ENCODE data around the gene S1PR4.

The S1PR4 gene, protein sequence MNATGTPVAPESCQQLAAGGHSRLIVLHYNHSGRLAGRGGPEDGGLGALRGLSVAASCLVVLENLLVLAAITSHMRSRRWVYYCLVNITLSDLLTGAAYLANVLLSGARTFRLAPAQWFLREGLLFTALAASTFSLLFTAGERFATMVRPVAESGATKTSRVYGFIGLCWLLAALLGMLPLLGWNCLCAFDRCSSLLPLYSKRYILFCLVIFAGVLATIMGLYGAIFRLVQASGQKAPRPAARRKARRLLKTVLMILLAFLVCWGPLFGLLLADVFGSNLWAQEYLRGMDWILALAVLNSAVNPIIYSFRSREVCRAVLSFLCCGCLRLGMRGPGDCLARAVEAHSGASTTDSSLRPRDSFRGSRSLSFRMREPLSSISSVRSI

DNA sequence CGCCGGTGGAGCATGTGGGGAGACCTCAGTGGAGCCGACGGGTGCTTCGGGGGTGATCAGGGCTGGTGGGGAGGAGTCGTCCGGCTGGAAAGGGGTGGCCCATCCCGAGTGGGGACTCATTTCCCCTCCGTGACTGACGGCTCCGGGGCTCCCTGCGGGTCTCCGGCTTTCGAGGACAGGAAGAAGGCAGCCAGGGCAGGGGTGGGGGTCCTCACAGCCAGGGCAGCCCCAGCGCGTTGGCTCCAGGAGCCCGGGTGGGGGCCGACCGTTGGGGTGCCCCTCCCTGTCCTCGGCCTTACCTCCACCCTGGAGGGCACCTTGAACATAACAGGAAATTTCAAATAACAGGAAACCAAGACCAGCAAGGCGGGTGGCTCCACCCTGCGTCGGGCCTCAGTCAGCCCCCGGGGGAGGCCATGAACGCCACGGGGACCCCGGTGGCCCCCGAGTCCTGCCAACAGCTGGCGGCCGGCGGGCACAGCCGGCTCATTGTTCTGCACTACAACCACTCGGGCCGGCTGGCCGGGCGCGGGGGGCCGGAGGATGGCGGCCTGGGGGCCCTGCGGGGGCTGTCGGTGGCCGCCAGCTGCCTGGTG, at the start of gene S1PR4:
Gene S1PR4, plus strand, starts transcription at position 393 of the 596 bp plus-strand sequence. Its CDS starts 24 bp downstream, at position 417.
- DNase-seq: peak; percentile 60

DNA sequence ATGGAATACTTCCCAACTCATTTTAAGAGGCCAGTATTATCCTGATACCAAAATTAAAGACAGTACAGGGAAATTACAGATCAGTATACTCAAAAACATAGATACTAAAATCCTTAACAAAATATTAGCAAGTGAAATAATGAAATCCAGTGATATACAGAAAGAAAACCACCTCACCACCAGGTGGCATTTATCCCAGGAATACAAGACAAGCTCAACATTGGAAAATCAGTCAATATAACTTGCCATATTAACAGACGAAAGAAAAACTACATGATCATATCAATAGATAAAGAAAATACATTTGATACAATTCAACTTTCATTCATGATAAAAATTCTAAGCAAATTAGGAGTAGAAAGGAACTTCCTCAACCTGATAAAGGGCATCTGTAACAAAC, 49.5 kb upstream of the S1PR4 start:
- no peak for DNase-seq

DNA sequence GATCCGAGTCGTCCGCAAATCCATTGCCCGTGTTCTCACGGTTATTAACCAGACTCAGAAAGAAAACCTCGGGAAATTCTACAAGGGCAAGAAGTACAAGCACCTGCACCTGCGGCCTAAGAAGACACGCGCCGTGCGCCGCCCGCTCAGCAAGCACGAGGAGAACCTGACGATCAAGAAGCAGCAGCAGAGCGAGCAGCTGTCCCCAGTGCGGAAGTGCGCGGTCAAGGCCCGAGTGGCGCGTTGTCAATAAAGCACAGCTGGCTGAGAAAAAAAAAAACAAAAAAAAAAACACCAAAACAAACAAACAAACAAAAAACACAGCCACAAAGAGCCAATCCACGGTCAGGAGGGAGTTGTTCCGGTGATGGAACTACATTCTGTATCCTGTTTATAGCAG, 47.4 kb upstream of the S1PR4 start:
- no peak for DNase-seq

DNA sequence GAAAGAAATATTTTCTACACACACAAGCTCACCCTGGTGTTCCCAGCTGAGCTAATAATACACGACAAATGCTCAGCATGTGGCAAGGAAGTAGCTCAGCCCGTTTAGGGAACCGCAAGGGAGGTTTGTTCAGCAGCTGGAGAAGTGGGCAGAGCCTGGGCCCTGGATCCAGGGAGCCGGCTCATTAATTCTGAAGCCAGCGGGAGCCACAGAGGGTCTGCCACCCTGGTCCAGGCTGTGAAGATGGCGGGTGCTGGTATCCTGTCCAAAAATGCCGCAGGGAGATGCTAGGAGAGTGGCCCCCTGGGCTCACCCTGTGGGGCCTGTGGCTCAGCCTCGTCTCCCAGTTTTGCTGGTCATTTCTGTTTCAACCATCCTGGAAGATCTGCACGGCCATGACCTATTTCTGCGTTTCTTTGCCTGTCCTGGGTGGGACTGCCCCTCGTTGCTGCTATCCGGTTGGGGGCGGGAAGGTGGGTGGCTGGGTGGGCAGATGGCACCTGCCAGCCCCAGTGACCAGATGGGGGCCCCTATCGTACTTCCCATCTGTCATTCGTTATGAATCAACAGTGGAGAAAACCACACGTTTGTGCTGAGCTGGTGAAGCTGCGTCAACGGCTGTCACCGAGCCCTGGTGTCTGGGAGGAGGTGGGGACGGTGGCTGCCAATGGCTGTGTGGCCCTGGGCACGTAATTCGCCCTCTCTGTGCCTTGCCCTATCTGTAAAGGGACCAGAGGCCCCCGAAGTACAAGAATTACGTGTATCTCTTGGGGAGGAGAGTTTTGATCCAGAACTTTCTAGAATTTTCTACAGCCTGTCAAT, 45.4 kb upstream of the S1PR4 start:
- DNase-seq: peak; percentile 16

- no peak for DNase-seq
These were observed 44.8 kb upstream of the S1PR4 start for GRCh38 chr19:3133793-3134116.

- DNase-seq: no peak
These were observed 42.4 kb upstream of the S1PR4 start, which contains the start of gene GNA15 for GRCh38 chr19:3135961-3136683. Gene GNA15 (plus strand): TSS chr19:3136033. CDS start chr19:3136451, 418 bp downstream.

DNA sequence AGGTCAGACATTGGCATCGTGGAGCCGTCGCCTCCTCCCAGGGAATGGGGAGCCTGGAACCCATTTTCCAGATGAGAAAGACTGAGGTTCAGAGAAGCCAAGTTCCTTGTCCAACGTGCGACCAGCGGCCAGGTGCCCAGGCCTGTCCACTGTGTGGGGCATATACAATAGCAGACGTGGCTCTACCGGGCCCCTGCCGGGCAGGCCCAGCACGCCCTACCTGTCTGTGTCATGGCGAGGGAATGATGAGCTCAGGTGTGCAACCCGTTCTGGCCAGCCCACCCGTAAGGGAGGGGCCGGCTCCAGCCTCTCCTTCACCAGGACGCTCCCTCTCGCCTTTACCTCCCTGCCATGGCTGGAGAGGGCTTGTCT, 41.9 kb upstream of the S1PR4 start:
- DNase-seq: no peak

DNA sequence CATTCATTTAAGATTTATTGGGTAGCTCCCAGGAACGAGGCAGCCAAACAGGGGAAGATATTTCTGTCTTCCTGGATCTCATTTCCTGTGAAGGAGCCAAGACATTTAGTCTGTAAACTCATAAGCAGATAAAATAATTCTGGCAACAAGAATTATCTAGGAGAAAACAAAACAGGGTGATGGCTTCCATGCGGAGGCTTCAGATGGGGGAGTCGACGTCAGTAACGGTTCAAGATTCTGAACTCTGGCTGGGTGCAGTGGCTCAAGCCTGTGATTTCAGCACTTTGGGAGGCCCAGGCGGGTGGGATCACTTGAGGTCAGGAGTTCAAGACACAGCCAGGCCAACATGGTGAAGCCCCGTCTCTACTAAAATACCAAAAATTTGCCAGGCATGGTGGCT, 41.5 kb upstream of the S1PR4 start:
- no peak for DNase-seq

DNA sequence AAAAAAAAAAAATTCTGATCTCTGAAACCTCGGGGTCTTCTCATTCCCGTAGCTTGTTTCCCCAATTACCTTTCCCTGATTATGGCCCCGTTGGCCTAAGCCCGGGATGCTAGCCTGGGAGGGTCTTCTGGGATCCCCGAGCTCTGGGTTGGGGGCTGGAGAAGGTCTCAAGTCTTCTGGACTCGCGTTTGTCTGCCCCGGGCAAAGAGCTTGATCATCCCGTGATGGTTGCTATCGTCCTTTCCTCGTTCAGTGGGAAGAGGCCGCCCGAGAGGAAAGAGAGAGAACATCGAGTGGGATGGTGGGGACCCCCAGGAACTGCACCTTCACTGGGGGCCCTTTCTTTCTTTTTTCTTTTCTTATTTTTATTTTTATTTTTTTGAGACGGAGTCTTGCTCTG, 40.3 kb upstream of the S1PR4 start:
- DNase-seq: no peak

GRCh38 chr19:3140667-3141038, 37.9 kb upstream of the S1PR4 start:
- DNase-seq: no peak

DNA sequence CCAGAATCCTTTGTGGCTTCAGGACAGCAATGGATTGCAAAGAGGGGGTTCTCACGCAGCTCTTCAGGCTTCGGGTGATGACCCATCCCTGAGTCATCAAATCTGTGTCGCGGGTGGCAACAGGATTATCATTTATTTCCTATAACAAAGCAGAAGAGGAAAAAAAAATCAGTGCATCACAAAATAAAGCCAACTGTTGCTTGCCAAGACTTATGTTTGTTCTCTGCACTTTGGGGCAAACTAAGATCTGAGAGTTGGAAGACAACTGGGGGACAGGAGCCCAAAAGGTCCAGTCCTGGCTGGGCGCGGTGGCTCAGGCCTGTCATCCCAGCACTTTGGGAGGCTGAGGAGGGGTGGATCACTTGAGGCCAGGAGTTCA, 36.3 kb upstream of the S1PR4 start:
- DNase-seq: no peak

DNA sequence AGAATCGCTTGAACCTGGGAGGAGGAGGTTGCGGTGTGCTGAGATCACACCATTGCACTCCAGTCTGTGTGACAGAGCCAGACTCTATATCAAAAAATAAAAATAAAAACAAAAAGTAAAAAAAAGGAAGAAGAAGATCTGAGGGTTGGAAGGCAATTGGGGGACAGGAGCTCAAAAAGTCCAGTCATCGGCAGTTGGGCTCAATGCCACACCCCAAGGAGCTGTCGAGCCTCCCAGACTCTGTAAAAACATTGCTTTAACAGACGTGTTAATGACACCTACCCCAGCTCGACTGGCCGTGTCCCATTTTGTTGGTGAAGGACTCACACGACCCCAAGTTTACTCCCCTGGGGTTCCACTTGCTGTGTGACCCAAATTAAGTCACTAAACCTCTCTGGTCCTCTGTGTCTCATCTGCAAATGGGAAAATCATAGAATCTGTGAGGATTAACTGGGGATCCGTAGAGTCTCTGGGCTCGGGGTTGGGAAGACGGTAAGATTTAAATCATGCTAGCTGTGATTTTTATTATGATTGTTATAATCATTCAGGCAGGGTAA, 35.7 kb upstream of the S1PR4 start:
- DNase-seq: no peak

- no peak for DNase-seq
These were observed 32.5 kb upstream of the S1PR4 start for GRCh38 chr19:3145909-3146676.

DNA sequence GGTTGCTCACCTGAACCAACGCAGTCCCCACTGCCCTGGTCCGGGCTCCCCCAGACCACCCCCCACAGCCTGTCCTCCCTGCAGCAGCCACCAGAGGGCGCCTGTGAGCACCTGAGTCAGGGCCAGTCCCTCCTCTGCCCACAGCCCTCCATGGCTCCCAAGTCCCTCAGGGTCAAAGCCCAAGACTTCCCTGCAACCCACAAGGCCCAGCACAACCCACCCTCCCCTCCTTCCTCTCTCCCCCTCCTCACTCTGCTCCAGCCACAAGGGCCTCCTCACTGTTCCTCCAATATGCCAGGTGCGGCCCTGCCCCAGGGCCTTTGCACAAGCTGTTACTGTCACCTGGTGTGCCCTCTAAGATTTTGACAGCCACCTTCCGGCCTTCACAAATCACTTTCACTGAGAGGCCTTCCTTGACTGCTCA, 31.9 kb upstream of the S1PR4 start:
- peak; percentile 21 for DNase-seq

DNA sequence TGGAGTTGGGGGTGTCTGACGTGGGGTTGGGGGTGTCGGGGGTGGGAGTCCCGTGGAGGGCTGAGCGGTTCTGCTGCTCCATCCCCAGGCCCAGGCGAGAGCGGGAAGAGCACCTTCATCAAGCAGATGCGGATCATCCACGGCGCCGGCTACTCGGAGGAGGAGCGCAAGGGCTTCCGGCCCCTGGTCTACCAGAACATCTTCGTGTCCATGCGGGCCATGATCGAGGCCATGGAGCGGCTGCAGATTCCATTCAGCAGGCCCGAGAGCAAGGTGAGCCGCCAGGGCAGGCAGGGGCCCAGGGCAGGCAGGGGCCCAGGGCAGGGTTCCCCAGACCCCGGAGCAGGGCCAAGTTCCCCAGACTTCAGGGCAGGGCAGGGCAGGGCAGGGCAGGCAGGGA, 30.1 kb upstream of the S1PR4 start:
- DNase-seq: no peak

DNA sequence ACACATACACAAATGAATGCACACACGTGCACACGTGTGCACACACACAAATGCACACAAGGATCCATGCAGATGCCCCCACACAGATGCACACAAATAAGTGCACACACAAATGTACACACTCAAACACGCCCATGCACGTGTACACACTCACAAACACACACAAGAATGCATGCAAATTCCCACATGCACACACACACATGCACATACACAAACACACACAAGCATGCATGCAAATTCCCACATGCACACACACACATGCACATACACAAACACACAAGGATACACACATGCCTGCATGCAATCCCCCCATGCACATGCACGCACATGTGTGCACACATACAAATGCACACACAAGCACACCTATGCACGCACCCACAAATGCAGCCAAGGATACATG, 29.5 kb upstream of the S1PR4 start:
- DNase-seq: no peak

- no peak for DNase-seq
These were observed 28.8 kb upstream of the S1PR4 start for GRCh38 chr19:3149526-3150505.

DNA sequence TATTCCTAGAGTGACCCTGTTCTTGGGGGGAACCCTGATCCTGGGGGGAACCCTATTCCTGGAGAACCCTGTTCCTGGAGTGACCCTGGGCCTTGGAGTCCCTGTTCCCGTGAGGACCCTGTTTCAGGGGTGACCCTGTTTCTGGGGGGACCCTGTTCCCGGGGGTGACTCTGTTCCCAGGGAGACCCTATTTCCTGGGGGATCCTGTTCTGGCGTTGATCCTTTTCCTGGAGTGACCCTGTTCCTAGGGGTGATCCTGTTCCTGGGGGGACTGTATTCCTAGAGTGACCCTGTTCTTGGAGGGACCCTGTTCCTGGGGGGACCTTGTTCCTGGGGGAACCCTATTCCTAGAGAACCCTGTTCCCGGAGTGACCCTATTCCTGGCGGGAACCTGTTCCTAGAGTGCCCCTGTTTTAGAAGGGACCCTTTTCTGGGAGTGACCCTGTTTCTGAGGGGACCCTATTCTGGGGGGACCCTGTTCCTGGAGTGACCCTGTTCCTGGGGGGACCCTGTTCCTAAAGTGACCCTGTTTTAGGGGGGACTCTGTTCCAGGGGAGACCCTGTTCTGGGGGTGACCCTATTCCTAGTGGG, 27.7 kb upstream of the S1PR4 start:
- DNase-seq: no peak

- no peak for DNase-seq
These were observed 26.8 kb upstream of the S1PR4 start for GRCh38 chr19:3151563-3152418.

DNA sequence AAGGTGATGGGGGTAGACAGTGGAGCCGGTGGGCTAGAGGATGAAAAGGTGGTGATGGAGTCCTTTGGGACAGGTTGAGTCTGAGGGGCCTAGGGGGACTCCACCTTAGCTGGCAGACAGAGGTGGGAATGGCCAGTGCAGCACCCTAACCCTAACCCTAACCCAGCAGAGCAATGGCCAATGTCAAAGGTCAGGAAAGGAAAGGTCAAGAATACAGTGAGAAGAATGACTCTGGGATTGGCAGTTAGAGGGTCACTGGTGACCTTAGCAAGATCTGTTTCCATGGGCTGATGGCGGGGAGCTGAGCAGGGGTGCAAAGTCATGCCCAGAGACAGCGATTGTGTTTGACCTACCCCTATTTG, 26.2 kb upstream of the S1PR4 start:
- DNase-seq: no peak
